Breast epithelium (tissue), 4 donors: Measurements from ENCODE around the gene KCNIP1. TPM values are rescaled to one million over a fixed set of nuclear protein-coding genes. Genes with fewer than 3 reads are reported as not detected.

Experiments
- DNase-seq, 2 donors: peaks; one replicate each; pipeline ENCODE4 v3.0.0-alpha.2; 2019; ENCODE audit warnings: low spot score in 2 of 2
- H3K27ac ChIP-seq, 2 donors: fragments of 200-600 bp; sonication (generic) in 1 of 2; one replicate each; pipeline ENCODE4 v1.5.1; 2016 to 2019; ENCODE audit warnings: mild to moderate bottlenecking in 1 of 2
- H3K27me3 ChIP-seq, 2 donors: fragments of 200-600 bp; sonication (generic) in 1 of 2; one replicate each; pipeline versions ENCODE4 v1.5.1 to v1.6.0; 2017 to 2019; ENCODE audit warnings: control low read depth in 1 of 2, mild to moderate bottlenecking in 1 of 2
- H3K36me3 ChIP-seq: fragments of 200-600 bp; one replicate; pipeline ENCODE4 v1.5.1; 2019
- H3K4me1 ChIP-seq, 2 donors: fragments of 200-600 bp; sonication (generic); one replicate each; pipeline ENCODE4 v1.5.1; 2016 to 2019; ENCODE audit warnings: control low read depth in 1 of 2
- H3K4me3 ChIP-seq, 3 donors: fragments of 200-600 bp; sonication (generic); 1 replicate in 2 of 3; 2 replicates in 1 of 3; pipeline ENCODE4 v1.5.1; 2016 to 2019; ENCODE audit warnings: mild to moderate bottlenecking in 3 of 3, moderate library complexity in 2 of 3
- H3K9me3 ChIP-seq, 2 donors: fragments of 200-600 bp; sonication (generic) in 1 of 2; one replicate each; pipeline ENCODE4 v1.5.1; 2016 to 2019; ENCODE audit warnings: control low read depth in 1 of 2
- POLR2A ChIP-seq: fragments of 450-650 bp; IDR thresholded peaks from one replicate; pipeline ENCODE4 v1.6.1; 2016; ENCODE audit warnings: antibody characterized with exemption, mild to moderate bottlenecking, moderate library complexity
- POLR2AphosphoS5 ChIP-seq, 3 donors: sonication (generic); formaldehyde crosslinking; IDR thresholded peaks; one replicate each; pipeline ENCODE4 v1.6.1; 2017; ENCODE audit warnings: antibody characterized with exemption in 3 of 3
- intact Hi-C: fragments of 100-400 bp; cut with DNase I; formaldehyde crosslinking; loops from one replicate; pipeline ENCODE4 v1.15.1; 2023; ENCODE audit warnings: low total_unique reads
- total RNA-seq, 3 donors: library from RNA; depleted of rRNA; stranded (reverse); fragments of >200 nt; gene quantifications; one replicate each; pipeline ENCODE4 v1.1.0, GENCODE V29; 2016
- TF ChIP-seq, protein P1 (sequence below), 3 donors: fragments of 450-650 bp; IDR thresholded peaks; one replicate each; pipeline ENCODE4 v1.5.1; 2016 to 2017; ENCODE audit warnings: antibody characterized with exemption in 3 of 3, mild to moderate bottlenecking in 3 of 3, moderate library complexity in 3 of 3

Gene KCNIP1
- total RNA-seq, 3 donors from 2014 or later, result 1.0 to 1.6 TPM; not detected in 1

DNA sequence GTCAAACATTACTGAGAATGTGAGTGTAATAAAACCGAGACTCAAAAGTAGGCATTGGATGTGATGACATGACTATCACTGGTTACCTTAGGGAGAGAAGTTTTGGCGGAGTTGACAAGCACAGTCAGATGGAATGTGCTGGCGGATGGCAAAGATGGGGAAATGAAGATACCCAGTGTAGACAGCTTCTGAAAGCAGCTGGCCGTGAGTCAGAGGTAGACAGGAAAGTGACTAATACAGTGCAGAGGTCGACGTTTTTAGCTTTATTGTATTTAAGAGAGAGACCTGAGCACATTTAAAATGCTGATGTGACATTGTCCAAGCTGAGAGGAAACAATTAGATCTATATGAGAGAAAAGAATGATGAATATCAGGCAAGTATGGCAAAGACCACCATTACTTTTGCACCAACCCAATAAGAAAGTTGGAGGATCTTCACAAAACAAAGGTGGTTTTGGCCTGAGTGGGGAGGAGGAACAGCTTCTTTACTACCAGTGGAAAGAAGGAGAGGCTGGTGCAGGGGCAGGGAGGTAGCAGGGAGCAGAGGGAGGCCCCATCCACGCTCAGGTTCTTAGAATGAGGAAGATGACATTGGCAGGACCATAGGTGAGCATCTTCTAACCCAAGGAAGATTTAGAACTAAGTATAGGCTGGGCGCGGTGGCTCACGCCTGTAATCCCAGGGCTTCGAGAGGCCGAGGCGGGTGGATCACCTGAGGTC is 36.7 kb upstream of the KCNIP1 start:
- no peak for DNase-seq
- Histone ChIP-seq H3K4me3 (no peak overlapping the region), H3K9me3 (no peaks in the 10 kb centered on the region), H3K4me1 (no peaks in the 10 kb centered on the region), H3K27me3 (no peaks in the 10 kb centered on the region), H3K27ac (no peak overlapping the region), H3K36me3 (no peaks in the 10 kb centered on the region)
- TF ChIP-seq POLR2A, result no peak
- TF ChIP-seq POLR2AphosphoS5 (IDR thresholded peaks at IDR 0.05), result no peak
- TF ChIP-seq, protein P1, sequence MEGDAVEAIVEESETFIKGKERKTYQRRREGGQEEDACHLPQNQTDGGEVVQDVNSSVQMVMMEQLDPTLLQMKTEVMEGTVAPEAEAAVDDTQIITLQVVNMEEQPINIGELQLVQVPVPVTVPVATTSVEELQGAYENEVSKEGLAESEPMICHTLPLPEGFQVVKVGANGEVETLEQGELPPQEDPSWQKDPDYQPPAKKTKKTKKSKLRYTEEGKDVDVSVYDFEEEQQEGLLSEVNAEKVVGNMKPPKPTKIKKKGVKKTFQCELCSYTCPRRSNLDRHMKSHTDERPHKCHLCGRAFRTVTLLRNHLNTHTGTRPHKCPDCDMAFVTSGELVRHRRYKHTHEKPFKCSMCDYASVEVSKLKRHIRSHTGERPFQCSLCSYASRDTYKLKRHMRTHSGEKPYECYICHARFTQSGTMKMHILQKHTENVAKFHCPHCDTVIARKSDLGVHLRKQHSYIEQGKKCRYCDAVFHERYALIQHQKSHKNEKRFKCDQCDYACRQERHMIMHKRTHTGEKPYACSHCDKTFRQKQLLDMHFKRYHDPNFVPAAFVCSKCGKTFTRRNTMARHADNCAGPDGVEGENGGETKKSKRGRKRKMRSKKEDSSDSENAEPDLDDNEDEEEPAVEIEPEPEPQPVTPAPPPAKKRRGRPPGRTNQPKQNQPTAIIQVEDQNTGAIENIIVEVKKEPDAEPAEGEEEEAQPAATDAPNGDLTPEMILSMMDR (IDR thresholded peaks at IDR 0.05), result no peak
- intact Hi-C loops, result no loop called here

DNA sequence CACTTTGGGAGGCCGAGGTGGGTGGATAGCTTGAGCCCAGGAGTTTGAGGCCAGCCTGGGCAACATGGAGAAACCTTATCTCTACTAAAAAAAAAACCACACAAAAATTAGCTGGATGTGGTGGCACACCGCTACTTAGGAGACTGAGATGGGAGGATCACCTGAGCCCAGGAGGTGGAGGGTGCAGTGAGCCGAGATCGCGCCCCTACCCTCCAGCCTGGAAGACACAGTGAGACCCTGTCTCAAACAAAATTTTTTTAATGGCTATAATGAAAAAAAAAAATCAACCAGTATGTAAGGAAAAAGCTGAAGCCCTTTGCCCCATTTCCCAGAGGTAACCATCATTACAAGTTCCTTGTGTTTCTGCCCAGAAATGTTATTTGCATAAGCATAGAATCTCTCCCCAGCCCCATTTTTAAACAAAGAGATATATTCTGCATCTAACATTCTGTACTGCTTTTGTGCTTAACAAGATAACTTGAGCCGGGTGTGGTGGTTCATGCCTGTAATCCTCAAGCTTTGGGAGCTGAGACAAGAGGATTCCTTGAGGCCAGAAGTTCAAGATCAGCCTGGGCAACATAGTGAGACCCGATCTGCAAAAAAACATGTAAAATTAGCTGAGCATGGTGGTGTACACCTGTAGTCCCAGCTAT is 35.1 kb upstream of the KCNIP1 start:
- TF ChIP-seq POLR2A (no peak), POLR2AphosphoS5 (IDR thresholded peaks at IDR 0.05) (no peak)
- TF ChIP-seq, protein P1 (IDR thresholded peaks at IDR 0.05), result no peak

DNA sequence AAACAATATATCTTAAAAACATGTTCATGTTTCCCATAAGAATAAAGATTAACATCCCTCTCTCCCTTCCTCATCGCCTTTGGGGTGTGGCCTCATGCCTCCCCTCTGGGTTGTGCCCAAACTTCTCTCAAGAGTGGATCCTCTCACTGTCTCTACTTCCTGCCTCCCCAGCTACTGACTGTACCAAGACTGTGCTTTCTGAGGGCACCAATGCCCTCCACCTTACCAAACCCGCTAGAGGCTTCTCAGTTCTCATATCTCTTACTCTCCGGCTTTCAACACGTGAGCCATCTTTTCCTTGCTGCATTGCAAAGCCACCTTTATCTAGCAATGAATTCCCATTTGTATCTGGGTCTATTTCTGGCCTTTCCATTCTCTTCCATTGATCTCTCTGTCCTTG is 34.4 kb upstream of the KCNIP1 start:
- H3K36me3 ChIP-seq, result no peaks in the 10 kb centered on the region
- intact Hi-C loops, result no loop called here
- no peak overlapping the region for H3K4me3 ChIP-seq
- H3K27me3 ChIP-seq, result no peaks in the 10 kb centered on the region
- H3K4me1 ChIP-seq, result no peaks in the 10 kb centered on the region
- no peak overlapping the region for H3K27ac ChIP-seq
- TF ChIP-seq POLR2A (no peak), POLR2AphosphoS5 (IDR thresholded peaks at IDR 0.05) (no peak)
- TF ChIP-seq, protein P1 (IDR thresholded peaks at IDR 0.05), result no peak
- no peaks in the 10 kb centered on the region for H3K9me3 ChIP-seq
- DNase-seq, result no peak

More for the DNA sequence above, 35.1 kb upstream of the KCNIP1 start:
- H3K4me1 ChIP-seq, result no peaks in the 10 kb centered on the region
- no peaks in the 10 kb centered on the region for H3K36me3 ChIP-seq
- H3K27ac ChIP-seq, result no peak overlapping the region
- no peak for DNase-seq
- H3K27me3 ChIP-seq, result no peaks in the 10 kb centered on the region
- intact Hi-C loops, result no loop called here
- H3K4me3 ChIP-seq, result no peak overlapping the region
- H3K9me3 ChIP-seq, result no peaks in the 10 kb centered on the region

DNA sequence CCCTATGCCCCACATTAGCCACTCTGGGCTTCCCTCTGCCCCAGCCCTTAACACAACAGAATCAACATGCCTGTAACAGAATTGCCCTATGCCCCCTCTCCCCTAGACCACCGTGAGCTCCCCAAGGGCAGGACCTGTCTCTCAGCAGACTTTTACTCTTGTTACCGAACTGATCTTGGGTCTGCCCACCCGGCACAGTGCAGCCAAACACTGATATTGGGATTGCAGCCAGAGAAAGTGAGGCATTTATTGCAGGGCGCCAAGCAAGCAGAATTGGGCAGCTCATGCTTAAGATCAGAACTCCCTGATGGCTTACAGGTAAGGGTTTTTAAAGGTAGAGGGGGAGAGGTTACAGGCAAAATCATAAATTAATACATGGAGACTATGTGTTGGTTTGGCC is 33.5 kb upstream of the KCNIP1 start:
- TF ChIP-seq, protein P1 (IDR thresholded peaks at IDR 0.05), result no peak
- TF ChIP-seq POLR2AphosphoS5 (IDR thresholded peaks at IDR 0.05) (no peak), POLR2A (no peak)
- intact Hi-C loops, result no loop called here
- H3K9me3 ChIP-seq, result peaks cover 0 to 3% of the 10 kb centered on the region in 2 donors
- no peaks in the 10 kb centered on the region for H3K27me3 ChIP-seq
- no peaks in the 10 kb centered on the region for H3K4me1 ChIP-seq
- DNase-seq, result no peak
- H3K27ac ChIP-seq, result no peak overlapping the region
- no peak overlapping the region for H3K4me3 ChIP-seq
- H3K36me3 ChIP-seq, result no peaks in the 10 kb centered on the region

DNA sequence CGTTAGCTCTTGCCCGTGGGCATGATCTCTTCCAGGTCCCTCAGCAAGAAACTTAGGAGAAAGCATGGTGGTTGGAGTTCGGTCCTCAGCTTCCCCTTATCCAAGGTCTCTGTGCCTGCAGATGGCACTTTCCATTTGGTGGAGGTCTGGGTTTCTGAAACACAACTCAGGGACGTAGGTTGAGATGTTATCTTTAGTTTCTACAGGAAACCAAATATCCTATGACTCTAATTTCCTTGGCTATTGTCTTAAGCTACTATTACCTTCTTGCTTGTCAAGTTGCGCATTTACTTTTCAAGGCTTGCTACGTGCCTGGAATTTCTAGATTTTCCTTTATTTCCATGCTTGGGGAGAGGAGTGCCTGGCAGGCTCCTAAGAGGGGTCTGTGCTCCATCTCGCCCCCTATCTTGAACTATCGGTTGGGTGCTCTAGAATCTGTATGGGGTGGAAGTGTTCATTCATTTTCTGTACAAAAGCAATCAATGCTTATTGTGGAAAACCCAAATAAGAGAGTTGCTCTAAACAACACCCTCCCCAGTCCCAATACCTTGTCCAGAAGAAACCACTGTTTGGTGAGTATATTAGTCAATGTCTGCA is 32.9 kb upstream of the KCNIP1 start:
- no peak overlapping the region for H3K27ac ChIP-seq
- DNase-seq, result no peak
- H3K36me3 ChIP-seq, result no peaks in the 10 kb centered on the region
- intact Hi-C loops, result no loop called here
- peaks cover 0 to 3% of the 10 kb centered on the region in 2 donors for H3K9me3 ChIP-seq
- no peak overlapping the region for H3K4me3 ChIP-seq
- no peaks in the 10 kb centered on the region for H3K4me1 ChIP-seq
- TF ChIP-seq, protein P1 (IDR thresholded peaks at IDR 0.05), result no peak
- no peak for TF ChIP-seq POLR2AphosphoS5 (IDR thresholded peaks at IDR 0.05)
- no peak for TF ChIP-seq POLR2A
- no peaks in the 10 kb centered on the region for H3K27me3 ChIP-seq
